SK-N-SH (cell line): ENCODE measurements around the gene OR5V1. TPM values are rescaled to one million over a fixed set of nuclear protein-coding genes. Genes with fewer than 3 reads are reported as not detected.
"Not testable (repeated sequence)": the region's sequence is repeated elsewhere in the genome, so short reads cannot be mapped to it uniquely, and the experiment has no call there.

ENCODE experiments used
- CTCF ChIA-PET: fragments of 300-600, 350-600 bp; formaldehyde crosslinking; extraction: SDS; loops from one replicate; lab custom pipeline; 2021; lab: Yijun Ruan, JAX
- POLR2A ChIA-PET: fragments of 350-600 bp; sonication (Branson Sonifier 250); formaldehyde crosslinking; extraction: SDS; loops from one replicate; lab custom pipeline; 2020; ENCODE audit warnings: antibody characterized with exemption, inconsistent platforms; lab: Yijun Ruan, JAX
- DNase-seq: peaks from one replicate; pipeline ENCODE4 v3.0.0; 2012
- H2AFZ ChIP-seq: fragments of 200-600 bp; sonication (generic); 2 replicates; pipeline ENCODE4 v1.8.1; 2016; ENCODE audit warnings: antibody characterized with exemption, mild to moderate bottlenecking, low read depth
- H3F3A ChIP-seq: fragments of 200-600 bp; sonication (generic); replicated peaks from 2 replicates; pipeline ENCODE3; 2016; ENCODE audit warnings: antibody characterized with exemption, mild to moderate bottlenecking; ENCODE audit not compliant: insufficient read depth
- H3K27ac ChIP-seq, 2 experiments: fragments of 200-500 bp in 1 of 2; fragments of 200-600 bp in 1 of 2; sonication (Bioruptor generic) in 1 of 2; sonication (generic), shearing (Covaris generic) in 1 of 2; 2 replicates each; pipeline versions ENCODE4 v1.5.1 to v1.6.1; 2014 to 2016; ENCODE audit warnings: low read depth in 2 of 2, inconsistent platforms in 1 of 2, low read length in 1 of 2, mild to moderate bottlenecking in 1 of 2, mixed read lengths in 1 of 2
- H3K27me3 ChIP-seq: fragments of 200-600 bp; sonication (generic), shearing (Covaris generic); 2 replicates; pipeline ENCODE4 v1.6.1; 2016; ENCODE audit warnings: mixed run types; ENCODE audit not compliant: insufficient read depth
- H3K36me3 ChIP-seq, 2 experiments: fragments of 200-500 bp in 1 of 2; fragments of 200-600 bp in 1 of 2; sonication (Bioruptor generic) in 1 of 2; sonication (generic) in 1 of 2; replicated peaks in 1 of 2; 2 replicates each; pipeline versions ENCODE3 to v1.5.1; 2014 to 2016; ENCODE audit warnings: low read length in 1 of 2, mild to moderate bottlenecking in 1 of 2; ENCODE audit not compliant: insufficient read depth in 2 of 2, control insufficient read depth in 1 of 2
- H3K4me1 ChIP-seq, 2 experiments: fragments of 200-500 bp in 1 of 2; fragments of 200-600 bp in 1 of 2; sonication (Bioruptor generic) in 1 of 2; sonication (generic), shearing (Covaris generic) in 1 of 2; 2 replicates each; pipeline versions ENCODE4 v1.5.1 to v1.6.1; 2014 to 2016; ENCODE audit warnings: low read depth in 1 of 2, low read length in 1 of 2, mixed run types in 1 of 2; ENCODE audit not compliant: insufficient read depth in 2 of 2, control insufficient read depth in 1 of 2
- H3K4me2 ChIP-seq: fragments of 200-600 bp; sonication (generic), shearing (Covaris generic); 2 replicates; pipeline ENCODE4 v1.6.1; 2017; ENCODE audit warnings: mixed run types
- H3K4me3 ChIP-seq, 2 experiments: fragments of 200-500 bp in 1 of 2; fragments of 200-600 bp in 1 of 2; sonication (Bioruptor generic) in 1 of 2; sonication (generic), shearing (Covaris generic) in 1 of 2; 2 replicates each; pipeline versions ENCODE4 v1.5.1 to v1.8.1; 2014 to 2016; ENCODE audit warnings: low read depth in 2 of 2, inconsistent platforms in 1 of 2, low read length in 1 of 2, mild to moderate bottlenecking in 1 of 2, mixed read lengths in 1 of 2, moderate library complexity in 1 of 2
- H3K79me2 ChIP-seq: fragments of 200-600 bp; sonication (generic); 2 replicates; pipeline ENCODE4 v1.8.1; 2017; ENCODE audit warnings: mild to moderate bottlenecking; ENCODE audit not compliant: insufficient read depth
- H3K9ac ChIP-seq: fragments of 200-600 bp; sonication (generic); 2 replicates; pipeline ENCODE4 v1.6.1; 2017; ENCODE audit warnings: mixed run types
- H3K9me2 ChIP-seq: fragments of 200-600 bp; sonication (generic); 2 replicates; pipeline ENCODE4 v1.6.1; 2017; ENCODE audit warnings: mixed run types
- H3K9me3 ChIP-seq: fragments of 200-600 bp; sonication (generic); 2 replicates; pipeline ENCODE4 v1.6.1; 2017; ENCODE audit warnings: mixed run types, mild to moderate bottlenecking, moderate library complexity
- H4K20me1 ChIP-seq: fragments of 200-600 bp; sonication (generic); 2 replicates; pipeline ENCODE4 v1.6.1; 2017; ENCODE audit warnings: mild to moderate bottlenecking, mixed run types; ENCODE audit not compliant: insufficient read depth
- ELF1 ChIP-seq: IDR thresholded peaks from 2 replicates; pipeline ENCODE4 v1.4.0; 2012
- FOXJ3 ChIP-seq: sonication (generic); formaldehyde crosslinking; IDR thresholded peaks from 2 replicates; pipeline ENCODE4 v1.5.1; 2020; ENCODE audit warnings: mild to moderate bottlenecking, missing genetic modification reagents
- GATA2 ChIP-seq: sonication (generic); formaldehyde crosslinking; IDR thresholded peaks from 2 replicates; pipeline ENCODE4 v1.5.0; 2020; ENCODE audit warnings: mild to moderate bottlenecking, missing genetic modification reagents
- MXI1 ChIP-seq: IDR thresholded peaks from 2 replicates; pipeline ENCODE4 v1.6.1; 2012; ENCODE audit warnings: mild to moderate bottlenecking, low read depth, low read length, improper control_type of control experiment
- NRF1 ChIP-seq: IDR thresholded peaks from 2 replicates; pipeline ENCODE4 v1.6.1; 2012; ENCODE audit warnings: low read depth, mild to moderate bottlenecking, low read length
- PBX3 ChIP-seq: IDR thresholded peaks from 2 replicates; pipeline ENCODE4; 2012
- POLR2AphosphoS5 ChIP-seq: IDR thresholded peaks from 2 replicates; pipeline ENCODE4 v1.6.1; 2012; ENCODE audit warnings: low read depth, low read length
- RAD21 ChIP-seq: IDR thresholded peaks from 2 replicates; pipeline ENCODE4 v1.6.1; 2012; ENCODE audit warnings: mild to moderate bottlenecking, low read length
- REST ChIP-seq: IDR thresholded peaks from 2 replicates; pipeline ENCODE4 v1.6.1; 2012; ENCODE audit warnings: mild to moderate bottlenecking, low read depth, low read length, moderate library complexity
- RFX5 ChIP-seq: IDR thresholded peaks from 2 replicates; pipeline ENCODE4 v1.6.1; 2012; ENCODE audit warnings: mild to moderate bottlenecking, improper control_type of control experiment, low read length
- RXRA ChIP-seq: IDR thresholded peaks from 2 replicates; pipeline ENCODE4 v1.4.0; 2012; ENCODE audit warnings: low read depth, mild to moderate bottlenecking, borderline replicate concordance
- SIN3A ChIP-seq: IDR thresholded peaks from 2 replicates; pipeline ENCODE4 v1.6.1; 2012; ENCODE audit warnings: low read depth, mild to moderate bottlenecking, low read length, moderate library complexity, borderline replicate concordance
- TEAD4 ChIP-seq: IDR thresholded peaks from 2 replicates; pipeline ENCODE4 v1.4.0; 2012; ENCODE audit warnings: mild to moderate bottlenecking, borderline replicate concordance; ENCODE audit not compliant: insufficient read depth
- USF2 ChIP-seq: fragments of 150-350 bp; IDR thresholded peaks from 2 replicates; pipeline ENCODE4 v1.6.1; 2017; ENCODE audit warnings: antibody characterized with exemption, low read length, low read depth, borderline replicate concordance
- YY1 ChIP-seq: IDR thresholded peaks from 2 replicates; pipeline ENCODE4 v1.4.0; 2012; ENCODE audit warnings: low read depth, mild to moderate bottlenecking
- ZBTB33 ChIP-seq: IDR thresholded peaks from 2 replicates; pipeline ENCODE4 v1.4.0; 2012; ENCODE audit warnings: low read depth, borderline replicate concordance
- WGBS: methylation state at CpG from one replicate; pipeline ENCODE4 v1.1.6; 2017; ENCODE audit warnings: low lambda C conversion rate; 5-methylcytosine and 5-hydroxymethylcytosine counted together
- polyA plus RNA-seq, 3 experiments: library from polyadenylated mRNA; depleted of rRNA; stranded (reverse); fragments of >200 nt; gene quantifications; 2 replicates each; pipeline ENCODE4 v1.2.3, GENCODE V29; 2012

OR5V1 gene
- polyA plus RNA-seq, 1 of the 3 experiments (the other 2 are of a cell fraction) = not detected

- no peak for TF ChIP-seq MXI1
Measured at GRCh38 chr6:29354980-29355379, 13.7 kb downstream of the OR5V1 start (continued).

GRCh38 chr6:29349348-29349747, 19.3 kb downstream of the OR5V1 start:
- H3F3A ChIP-seq, H3K4me1 ChIP-seq, POLR2A ChIA-PET, H3K9me3 ChIP-seq, H3K9ac ChIP-seq, H3K36me3 ChIP-seq, H3K4me3 ChIP-seq, H3K4me2 ChIP-seq, H3K79me2 ChIP-seq, H3K27me3 ChIP-seq, H4K20me1 ChIP-seq, H3K27ac ChIP-seq, DNase-seq, H3K9me2 ChIP-seq, CTCF ChIA-PET, H2AFZ ChIP-seq: not testable (repeated sequence)
- WGBS = 6% methylated on average over 3 of the region's 3 CpGs

- no peak for TF ChIP-seq MXI1
- no peak for TF ChIP-seq RXRA
- no peak for TF ChIP-seq NRF1
- no peak for TF ChIP-seq REST
- TF ChIP-seq USF2 = no peak
- TF ChIP-seq RAD21 = no peak
- no peak for TF ChIP-seq FOXJ3 (CRISPR knock-in tag)
- no peak for TF ChIP-seq RFX5
- no peak for TF ChIP-seq YY1
- TF ChIP-seq PBX3 = no peak
- no peak for TF ChIP-seq ELF1
- TF ChIP-seq POLR2AphosphoS5 = no peak
- TF ChIP-seq GATA2 = no peak
- no peak for TF ChIP-seq TEAD4
- TF ChIP-seq ZBTB33 = no peak
- TF ChIP-seq SIN3A = no peak
Measured at GRCh38 chr6:29345380-29345779, 23.3 kb downstream of the OR5V1 start.

More at GRCh38 chr6:29345380-29345779, 23.3 kb downstream of the OR5V1 start:
- H3K4me2 ChIP-seq = no peak overlapping the region
- no peaks in the 10 kb centered on the region for H3K9me3 ChIP-seq
- no peaks in the 10 kb centered on the region for H3F3A ChIP-seq
- no peaks in the 10 kb centered on the region for H3K27me3 ChIP-seq
- H3K79me2 ChIP-seq = no peaks in the 10 kb centered on the region
- no peak overlapping the region for H3K4me3 ChIP-seq
- no peaks in the 10 kb centered on the region for H3K9me2 ChIP-seq
- no peak overlapping the region for H2AFZ ChIP-seq
- no peak for DNase-seq
- WGBS = 2% methylated on average over 3 of the region's 3 CpGs
- H3K9ac ChIP-seq = no peak overlapping the region
- ChIA-PET POLR2A (no interaction called here), CTCF (no interaction called here)
- no peaks in the 10 kb centered on the region for H3K36me3 ChIP-seq
- H3K27ac ChIP-seq = no peak overlapping the region
- H3K4me1 ChIP-seq = no peaks in the 10 kb centered on the region
- H4K20me1 ChIP-seq = no peaks in the 10 kb centered on the region
